Glutamatergic neuron (in vitro differentiated cells): ENCODE results near the gene OR1F1. TPM values are rescaled to one million over a fixed set of nuclear protein-coding genes. Genes with fewer than 3 reads are reported as not detected.
A peak's percentile ranks its signal among the peaks of the same experiment; 100 is the strongest.

Source experiments
- DNase-seq: peaks from one replicate; pipeline ENCODE4 v3.0.0; 2022
- H3K27ac Mint-ChIP-seq: one replicate; pipeline ENCODE4 v1.8.0; 2020; ENCODE audit warnings: mild to moderate bottlenecking, mixed read lengths, inconsistent platforms; ENCODE audit not compliant: unreplicated experiment
- H3K27me3 Mint-ChIP-seq: one replicate; pipeline ENCODE4 v1.8.0; 2020; ENCODE audit warnings: mild to moderate bottlenecking, moderate library complexity, mixed read lengths, inconsistent platforms; ENCODE audit not compliant: unreplicated experiment
- H3K36me3 Mint-ChIP-seq: one replicate; pipeline ENCODE4 v1.8.0; 2020; ENCODE audit warnings: mild to moderate bottlenecking, mixed read lengths, inconsistent platforms; ENCODE audit not compliant: unreplicated experiment
- H3K4me1 Mint-ChIP-seq: one replicate; pipeline ENCODE4 v1.8.0; 2020; ENCODE audit warnings: mild to moderate bottlenecking, low read depth, mixed read lengths, inconsistent platforms; ENCODE audit not compliant: unreplicated experiment
- H3K4me3 Mint-ChIP-seq: one replicate; pipeline ENCODE4 v1.8.0; 2020; ENCODE audit warnings: mild to moderate bottlenecking, mixed read lengths, inconsistent platforms; ENCODE audit not compliant: unreplicated experiment
- H3K9me3 Mint-ChIP-seq: one replicate; pipeline ENCODE4 v1.8.0; 2020; ENCODE audit warnings: mild to moderate bottlenecking, moderate library complexity, mixed read lengths, inconsistent platforms; ENCODE audit not compliant: unreplicated experiment
- CTCF ChIP-seq: fragments of 200-600 bp; sonication (generic); IDR thresholded peaks from one replicate; pipeline ENCODE4 v1.5.0; 2021; ENCODE audit not compliant: partially characterized antibody, unreplicated experiment
- total RNA-seq: library from RNA; stranded (reverse); fragmentation: NEBNext Ultra II Directional; extraction: Animal tissue kit (Norgen Biotek cat#: 25700); gene quantifications from one replicate; pipeline ENCODE4 v1.2.1, GENCODE V29; 2021; ENCODE audit not compliant: unreplicated experiment

Gene OR1F1
- total RNA-seq, 1 donor from 2014 or later: not detected

GRCh38 chr16:3141781-3142311 lies 46.2 kb upstream of the OR1F1 start:
- TF ChIP-seq CTCF: no peak
- DNase-seq: no peak
- Mint-ChIP-seq H3K27me3 (peaks cover 11% of the 10 kb centered on the region), H3K27ac (no peak overlapping the region), H3K9me3 (peaks cover 6% of the 10 kb centered on the region), H3K4me1 (peaks cover 12% of the 10 kb centered on the region), H3K4me3 (no peak overlapping the region), H3K36me3 (peaks cover 6% of the 10 kb centered on the region)

GRCh38 chr16:3142327-3142726 lies 45.7 kb upstream of the OR1F1 start:
- H3K27me3 Mint-ChIP-seq: peaks cover 11% of the 10 kb centered on the region
- H3K4me1 Mint-ChIP-seq: peaks cover 10% of the 10 kb centered on the region
- peaks cover 6% of the 10 kb centered on the region for H3K36me3 Mint-ChIP-seq
- TF ChIP-seq CTCF: no peak
- DNase-seq: no peak
- peaks cover 6% of the 10 kb centered on the region for H3K9me3 Mint-ChIP-seq
- peak overlapping the region; percentile 17 for H3K27ac Mint-ChIP-seq
- no peak overlapping the region for H3K4me3 Mint-ChIP-seq

GRCh38 chr16:3142770-3143169 lies 45.2 kb upstream of the OR1F1 start:
- Mint-ChIP-seq H3K4me1 (peaks cover 10% of the 10 kb centered on the region), H3K27me3 (peaks cover 11% of the 10 kb centered on the region), H3K27ac (no peak overlapping the region), H3K36me3 (peaks cover 6% of the 10 kb centered on the region), H3K9me3 (peaks cover 6% of the 10 kb centered on the region), H3K4me3 (no peak overlapping the region)
- no peak for DNase-seq
- no peak for TF ChIP-seq CTCF

GRCh38 chr16:3143189-3143588 lies 44.8 kb upstream of the OR1F1 start:
- peak overlapping the region; percentile 78 for H3K27ac Mint-ChIP-seq
- peaks cover 6% of the 10 kb centered on the region for H3K9me3 Mint-ChIP-seq
- peaks cover 6% of the 10 kb centered on the region for H3K36me3 Mint-ChIP-seq
- TF ChIP-seq CTCF: no peak
- no peak for DNase-seq
- H3K4me3 Mint-ChIP-seq: peak overlapping the region; percentile 59
- H3K27me3 Mint-ChIP-seq: peaks cover 11% of the 10 kb centered on the region
- peaks cover 9% of the 10 kb centered on the region for H3K4me1 Mint-ChIP-seq

GRCh38 chr16:3143598-3144320 lies 44.2 kb upstream of the OR1F1 start:
- DNase-seq: peak; percentile 64
- H3K27me3 Mint-ChIP-seq: peaks cover 11% of the 10 kb centered on the region
- peaks cover 6% of the 10 kb centered on the region for H3K36me3 Mint-ChIP-seq
- H3K27ac Mint-ChIP-seq: peak overlapping the region; percentile 78
- no peak for TF ChIP-seq CTCF
- H3K4me3 Mint-ChIP-seq: peak overlapping the region; percentile 59
- H3K9me3 Mint-ChIP-seq: peaks cover 6% of the 10 kb centered on the region
- H3K4me1 Mint-ChIP-seq: peaks cover 9% of the 10 kb centered on the region
